Thyroid gland (tissue), 4 donors: ENCODE measurements around the gene RAB9B.

Experiments used
- CTCF ChIP-seq, 6 experiments: fragments of 200-600 bp in 3 of 6; fragments of 450-650 bp in 3 of 6; sonication (generic) in 3 of 6; IDR thresholded peaks; one replicate each; pipeline ENCODE4 v1.5.1; 2016 to 2019; ENCODE audit warnings: antibody characterized with exemption in 6 of 6, mild to moderate bottlenecking in 2 of 6, inconsistent platforms in 1 of 6, moderate library complexity in 1 of 6
- POLR2A ChIP-seq, 2 donors: fragments of 450-650 bp; IDR thresholded peaks; one replicate each; pipeline ENCODE4 v1.6.1; 2017; ENCODE audit warnings: antibody characterized with exemption in 2 of 2, mild to moderate bottlenecking in 2 of 2, moderate library complexity in 1 of 2

DNA sequence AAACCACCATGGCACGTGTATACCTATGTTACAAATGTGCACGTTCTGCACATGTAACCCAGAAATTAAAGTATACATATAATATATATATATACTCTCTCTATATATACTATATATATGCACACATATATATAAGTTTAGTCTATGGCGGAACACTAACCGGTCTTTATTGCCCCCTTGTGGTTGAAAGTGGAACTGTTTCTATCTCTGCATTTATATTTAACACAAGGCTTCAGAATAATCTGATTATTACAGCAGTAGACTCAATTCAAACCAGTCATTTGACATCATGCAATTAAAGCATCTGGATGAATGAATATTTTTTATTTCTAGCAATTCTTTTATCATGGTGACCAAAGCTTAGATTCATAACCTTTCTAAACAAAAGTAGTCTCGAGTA is 14.6 kb downstream of the RAB9B start:
- TF ChIP-seq CTCF (IDR thresholded peaks at IDR 0.05) (peak; percentile 34 to 85 (median 53)), POLR2A (IDR thresholded peaks at IDR 0.05) (no peak)
